OCI-LY1 (cell line): ENCODE measurements around the gene PSD4.

Experiments used
- EZH2 ChIP-seq: fragments of 200-600 bp; sonication (generic), shearing (Covaris generic); IDR thresholded peaks from 2 replicates; pipeline ENCODE4 v1.8.0; 2017; ENCODE audit warnings: borderline replicate concordance, mixed run types, mild to moderate bottlenecking, antibody characterized with exemption, low read length, moderate library complexity, mixed read lengths
- TF ChIP-seq, protein P1 (sequence below): fragments of 200-600 bp; sonication (generic), shearing (Covaris generic); IDR thresholded peaks from 2 replicates; pipeline ENCODE4 v1.5.1; 2017; ENCODE audit warnings: mild to moderate bottlenecking, antibody characterized with exemption, low read length, moderate library complexity, mixed read lengths

DNA sequence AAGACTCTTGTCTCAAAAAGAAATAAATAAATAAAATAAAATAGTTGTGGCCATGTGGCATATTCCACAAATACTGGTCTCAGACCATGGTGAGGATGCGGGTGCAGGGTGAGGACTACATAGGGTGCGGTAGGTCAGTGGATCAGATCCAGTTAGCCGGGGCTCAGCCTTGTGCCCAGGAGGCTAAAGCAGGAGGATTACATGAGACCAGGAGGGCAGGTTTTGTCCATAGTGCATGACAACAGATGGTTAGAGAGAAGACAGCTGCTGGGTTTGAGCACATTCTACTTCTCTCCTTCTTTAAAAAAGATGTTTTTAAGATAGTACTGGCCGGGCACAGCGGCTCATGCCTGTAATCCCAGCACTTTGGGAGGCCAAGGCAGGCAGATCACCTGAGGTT lies 12.8 kb upstream of the PSD4 start:
- TF ChIP-seq, protein P1, sequence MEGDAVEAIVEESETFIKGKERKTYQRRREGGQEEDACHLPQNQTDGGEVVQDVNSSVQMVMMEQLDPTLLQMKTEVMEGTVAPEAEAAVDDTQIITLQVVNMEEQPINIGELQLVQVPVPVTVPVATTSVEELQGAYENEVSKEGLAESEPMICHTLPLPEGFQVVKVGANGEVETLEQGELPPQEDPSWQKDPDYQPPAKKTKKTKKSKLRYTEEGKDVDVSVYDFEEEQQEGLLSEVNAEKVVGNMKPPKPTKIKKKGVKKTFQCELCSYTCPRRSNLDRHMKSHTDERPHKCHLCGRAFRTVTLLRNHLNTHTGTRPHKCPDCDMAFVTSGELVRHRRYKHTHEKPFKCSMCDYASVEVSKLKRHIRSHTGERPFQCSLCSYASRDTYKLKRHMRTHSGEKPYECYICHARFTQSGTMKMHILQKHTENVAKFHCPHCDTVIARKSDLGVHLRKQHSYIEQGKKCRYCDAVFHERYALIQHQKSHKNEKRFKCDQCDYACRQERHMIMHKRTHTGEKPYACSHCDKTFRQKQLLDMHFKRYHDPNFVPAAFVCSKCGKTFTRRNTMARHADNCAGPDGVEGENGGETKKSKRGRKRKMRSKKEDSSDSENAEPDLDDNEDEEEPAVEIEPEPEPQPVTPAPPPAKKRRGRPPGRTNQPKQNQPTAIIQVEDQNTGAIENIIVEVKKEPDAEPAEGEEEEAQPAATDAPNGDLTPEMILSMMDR: no peak
- no peak for TF ChIP-seq EZH2
